DMS114 treated with DMSO at 0.1 percent for 48 hours (cell line): ENCODE measurements around the gene SULT4A1.

Experiments
- DNase-seq: peaks from one replicate; lab custom pipeline; 2025; ENCODE audit not compliant: unreplicated experiment; lab: John Stamatoyannopoulos, UW

SULT4A1 gene

GRCh38 chr22:43861529-43861928 is 784 bp downstream of the SULT4A1 start:
- DNase-seq: no peak

- no peak for DNase-seq
Observed at GRCh38 chr22:43860831-43861230, 1.5 kb downstream of the SULT4A1 start.

DNA sequence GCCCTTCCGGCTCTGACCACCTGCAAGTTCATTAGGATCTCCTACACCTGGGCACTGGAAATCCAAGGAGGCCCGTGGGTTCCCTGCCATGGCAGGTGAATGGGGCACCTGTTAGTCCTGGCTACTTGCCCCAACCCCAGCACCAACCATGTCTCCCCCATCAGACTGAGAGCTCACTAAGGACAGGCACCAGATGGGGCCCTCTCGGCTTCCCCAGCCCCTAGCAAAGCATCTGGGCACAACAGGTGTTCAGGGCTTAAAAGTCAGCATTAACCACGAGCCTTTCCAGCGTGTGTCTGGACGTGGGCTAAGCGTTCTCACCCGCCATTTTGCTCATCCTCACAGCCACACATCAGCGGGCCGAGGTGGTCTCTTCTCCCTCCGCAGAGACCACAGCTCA is 2.2 kb downstream of the SULT4A1 start:
- no peak for DNase-seq

DNA sequence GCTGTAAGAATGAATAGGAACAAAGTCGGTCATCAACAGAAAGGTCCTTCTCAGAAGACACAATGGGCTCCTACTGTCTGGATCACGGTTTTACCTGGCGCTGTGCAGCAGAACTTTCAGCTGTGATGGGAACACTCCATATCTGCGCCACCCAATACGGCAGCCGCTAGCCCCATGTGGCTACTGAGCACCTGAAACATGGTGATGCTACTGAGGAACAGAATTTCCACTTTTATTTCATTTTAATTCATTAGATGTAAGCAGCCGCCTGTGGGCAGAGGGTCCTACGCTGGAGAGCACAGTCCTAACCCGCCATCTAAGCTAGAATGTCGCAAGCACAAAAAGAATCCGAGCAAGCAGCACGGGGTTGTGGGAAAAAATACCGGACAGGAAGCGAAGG is 2.7 kb downstream of the SULT4A1 start:
- DNase-seq: no peak

DNA sequence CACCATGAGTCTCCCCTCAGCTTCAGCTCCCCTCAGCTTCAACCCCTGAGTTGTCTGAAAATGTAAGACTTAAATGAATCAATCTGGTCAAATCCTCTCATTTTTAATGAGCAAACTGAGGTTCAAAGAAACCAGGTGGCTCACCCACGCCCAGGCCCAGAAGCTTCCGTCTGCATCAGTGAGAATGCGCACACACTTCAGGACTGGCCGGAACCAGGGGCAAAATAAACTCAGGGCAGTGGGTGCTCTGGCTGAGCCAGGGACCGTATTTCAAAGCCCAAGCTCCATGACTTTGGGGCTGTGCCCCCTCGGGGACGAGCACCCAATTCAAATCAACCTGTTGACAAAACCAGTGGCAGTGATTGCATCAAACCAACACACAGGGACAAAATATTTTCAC is 3.1 kb downstream of the SULT4A1 start:
- DNase-seq: no peak

DNA sequence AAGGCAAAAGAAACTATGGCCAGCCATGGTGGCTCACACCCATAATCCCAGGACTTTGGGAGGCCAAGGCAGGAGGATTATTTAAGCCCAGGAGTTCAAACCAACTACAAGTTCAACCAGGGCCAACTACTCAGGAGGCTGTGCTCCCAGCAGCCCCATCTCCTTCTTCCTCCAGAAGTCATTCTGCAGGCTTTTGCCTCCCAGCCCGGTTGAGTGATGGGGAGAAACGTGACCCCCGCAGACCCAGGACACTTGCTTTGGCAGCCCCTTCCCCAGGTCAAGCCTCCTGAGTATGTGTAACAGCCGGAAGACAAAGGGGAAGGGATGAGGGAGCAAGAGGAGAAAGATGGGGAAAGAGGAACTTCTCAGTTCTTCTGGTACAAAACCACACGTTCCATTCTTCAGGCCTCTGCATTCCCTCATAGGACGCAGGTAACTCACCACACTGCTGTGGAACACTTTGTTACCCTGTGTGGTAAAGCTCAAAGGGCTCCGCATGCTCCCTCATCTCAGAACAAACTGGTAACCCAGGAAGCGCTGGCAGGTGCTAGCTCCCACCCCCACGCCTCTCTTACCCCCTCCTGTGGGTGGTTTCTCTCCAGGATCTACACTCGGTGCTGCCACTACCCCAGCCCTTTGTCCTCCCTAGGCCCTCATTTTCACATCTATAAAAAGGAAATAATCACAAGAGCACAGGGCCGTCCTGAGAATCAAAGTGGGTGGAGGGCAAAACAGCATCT is 4.0 kb downstream of the SULT4A1 start:
- no peak for DNase-seq

- DNase-seq: no peak
Observed at GRCh38 chr22:43857367-43857766, 4.9 kb downstream of the SULT4A1 start.

GRCh38 chr22:43855431-43855830 is 6.9 kb downstream of the SULT4A1 start:
- no peak for DNase-seq

GRCh38 chr22:43854786-43855271 is 7.5 kb downstream of the SULT4A1 start:
- DNase-seq: no peak

GRCh38 chr22:43854121-43854785 is 8.1 kb downstream of the SULT4A1 start:
- DNase-seq: no peak

DNA sequence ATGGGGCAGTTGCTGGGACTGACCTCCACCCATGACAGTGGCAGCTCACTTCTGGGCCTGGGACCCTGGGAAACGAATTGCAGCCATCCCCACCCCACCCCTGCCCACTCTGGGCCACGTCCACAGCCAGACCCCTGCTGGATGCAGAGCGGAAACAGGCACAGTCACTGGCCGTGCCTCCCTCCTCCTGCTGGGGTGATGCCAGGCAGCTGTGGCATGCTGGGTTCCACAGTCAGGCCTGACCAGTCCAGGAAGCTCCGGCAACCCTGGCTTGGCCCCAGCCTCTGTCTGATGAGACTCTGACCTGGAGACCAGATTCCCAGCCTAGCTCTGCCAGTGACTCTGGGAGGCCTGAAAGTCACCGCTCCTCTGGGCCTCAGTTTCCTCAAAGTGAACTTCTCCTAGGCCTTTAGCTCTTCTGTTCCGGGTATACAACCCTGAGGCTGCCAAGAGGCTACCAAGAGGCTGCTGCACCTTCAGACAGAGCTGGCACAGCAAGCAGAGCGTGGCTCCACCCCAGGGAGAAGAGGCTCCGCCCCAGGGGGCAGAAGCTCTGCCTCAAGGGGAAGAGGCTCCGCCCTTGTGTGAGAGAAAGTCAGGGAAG is 8.9 kb downstream of the SULT4A1 start:
- no peak for DNase-seq

DNA sequence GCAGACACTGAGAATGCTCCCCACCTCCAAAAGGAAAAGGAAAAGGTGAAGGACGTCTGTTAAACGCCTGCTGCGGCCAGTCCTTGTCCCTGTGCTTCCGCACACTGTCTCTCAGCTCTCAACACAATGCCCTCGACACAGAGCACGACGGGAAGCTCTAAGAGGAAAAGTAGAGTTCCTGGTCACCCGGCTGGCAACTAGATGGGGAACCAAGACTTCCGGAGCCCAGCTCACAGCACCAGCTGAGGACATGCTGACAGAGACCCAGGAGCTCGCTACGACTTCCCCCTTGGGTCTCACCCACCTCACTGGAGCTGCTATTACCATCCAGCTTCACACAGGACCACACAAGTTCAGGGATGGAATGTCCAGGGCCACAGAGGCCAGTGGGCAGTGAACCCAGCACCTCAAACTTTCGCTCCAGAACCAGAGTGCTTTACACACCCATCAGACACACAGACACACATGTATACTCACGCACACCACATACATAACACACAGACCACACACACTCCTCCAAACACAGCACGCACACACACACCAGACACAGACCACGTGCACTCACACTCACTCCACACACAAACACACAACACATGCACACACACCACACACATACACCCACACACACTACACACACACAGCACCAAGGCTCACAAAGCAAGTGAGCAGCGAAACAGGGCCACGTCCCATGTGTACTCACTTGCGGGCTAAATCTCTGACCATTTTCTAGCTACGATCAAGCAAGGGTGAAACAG is 9.6 kb downstream of the SULT4A1 start:
- DNase-seq: no peak

- no peak for DNase-seq
Observed at GRCh38 chr22:43851979-43852307, 10.4 kb downstream of the SULT4A1 start.

- no peak for DNase-seq
Observed at GRCh38 chr22:43851058-43851978, 11.0 kb downstream of the SULT4A1 start.

GRCh38 chr22:43850529-43850928 is 11.8 kb downstream of the SULT4A1 start:
- DNase-seq: no peak

- DNase-seq: no peak
Observed at GRCh38 chr22:43849731-43850130, 12.6 kb downstream of the SULT4A1 start.

GRCh38 chr22:43848366-43849171 is 13.7 kb downstream of the SULT4A1 start:
- DNase-seq: no peak

DNA sequence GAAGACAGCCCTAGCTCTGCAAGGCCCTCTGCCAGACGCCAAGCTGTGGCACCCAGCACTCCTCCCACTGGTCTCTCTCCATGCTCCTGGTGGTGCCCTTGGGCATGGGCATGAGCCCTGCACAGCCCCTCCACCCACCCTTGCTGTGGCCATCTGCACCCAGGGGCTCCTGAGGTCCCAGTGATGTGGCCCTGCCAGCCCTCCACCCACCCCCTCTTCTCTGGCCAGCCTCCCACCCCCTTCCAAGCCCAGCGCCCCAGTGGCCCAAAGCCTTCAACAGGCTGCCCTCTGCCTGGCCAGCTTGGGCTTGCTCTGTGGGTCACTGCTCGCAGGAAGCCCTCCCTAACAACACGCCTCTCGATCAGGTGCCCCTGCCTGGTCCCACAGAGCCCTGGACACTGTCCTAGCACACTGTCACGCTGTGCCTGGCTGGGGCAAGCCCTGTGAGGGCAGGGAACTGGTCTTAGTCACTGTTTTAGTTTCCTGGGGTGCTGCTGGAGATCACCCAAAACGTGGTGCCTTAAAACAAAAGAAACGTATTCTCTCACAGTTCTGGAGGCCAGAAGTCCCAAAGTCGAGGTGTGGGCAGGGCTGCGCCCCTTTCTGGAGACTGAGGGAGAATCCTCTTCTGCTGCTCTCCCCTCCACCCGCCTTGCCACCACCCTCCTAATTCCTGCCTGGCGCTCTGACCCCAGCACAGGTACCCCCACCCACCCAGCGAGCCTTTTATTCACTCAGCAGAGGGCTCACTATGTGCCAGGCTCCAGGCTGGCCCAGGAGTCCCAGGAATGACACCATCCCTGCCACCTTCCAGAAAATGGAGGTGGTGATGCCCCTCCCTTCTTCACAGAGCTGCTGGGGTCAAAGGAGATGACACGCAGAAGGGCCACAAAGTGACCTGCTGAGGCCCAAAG is 14.7 kb downstream of the SULT4A1 start:
- no peak for DNase-seq

GRCh38 chr22:43846966-43847365 is 15.3 kb downstream of the SULT4A1 start:
- no peak for DNase-seq
